HCT116 (cell line): ENCODE data around the gene NNT. TPM values are rescaled to one million over a fixed set of nuclear protein-coding genes. Genes with fewer than 3 reads are reported as not detected.

Experiments used
- ATAC-seq: fragments of 200-7000 bp; cut with Tn5 transposase; 2 replicates; pipeline ENCODE4 v1.9.1; 2020; ENCODE audit warnings: mild to moderate bottlenecking, moderate library complexity
- BruUV-seq: library from RNA; stranded (reverse); fragments of 400-500 nt; replicated peaks from 2 replicates; lab custom pipeline; 2021; lab: Mats Ljungman, UMichigan
- CTCF ChIA-PET: fragments of 300-600 bp; sonication (Branson Sonifier 250); formaldehyde crosslinking; loops from one replicate; lab custom pipeline; 2021; ENCODE audit warnings: antibody characterized with exemption; lab: Charles Lee
- POLR2A ChIA-PET: fragments of 300-600, 350-600 bp; sonication (Branson Sonifier 250); formaldehyde crosslinking; loops from one replicate; lab custom pipeline; 2021; ENCODE audit warnings: antibody characterized with exemption; lab: Charles Lee
- RAD21 ChIA-PET, 2 experiments: fragments of 300-600 bp; sonication (Branson Sonifier 250); formaldehyde crosslinking; loops; one replicate each; lab custom pipeline; 2023; ENCODE audit warnings: low total read pairs in 2 of 2; ENCODE audit not compliant: uncharacterized antibody in 2 of 2, unreplicated experiment in 2 of 2, low non-redundant PET in 1 of 2; lab: Charles Lee
- DNase-seq: peaks from one replicate; pipeline ENCODE4 v3.0.0-alpha.2; 2010; ENCODE audit warnings: low read depth, low spot score
- H2AFZ ChIP-seq: fragments of 200-600 bp; shearing (Covaris generic), sonication (generic); 2 replicates; pipeline ENCODE4 v1.6.1; 2017; ENCODE audit warnings: low read depth, mixed run types, mixed read lengths, antibody characterized with exemption, low read length; ENCODE audit not compliant: poor library complexity, severe bottlenecking
- H3K27ac ChIP-seq: 2 replicates; pipeline ENCODE4 v1.5.1; 2012; ENCODE audit warnings: low read depth, low read length
- H3K27me3 ChIP-seq: fragments of 200-600 bp; sonication (generic); 2 replicates; pipeline ENCODE4 v1.6.1; 2016; ENCODE audit warnings: mixed run types, low read length, mixed read lengths; ENCODE audit not compliant: insufficient read depth
- H3K36me3 ChIP-seq, 2 experiments: fragments of 200-500 bp in 1 of 2; fragments of 200-600 bp in 1 of 2; sonication (Bioruptor generic) in 1 of 2; sonication (generic) in 1 of 2; 2 replicates each; pipeline versions ENCODE4 v1.5.1 to v1.6.1; 2014 to 2016; ENCODE audit warnings: low read length in 2 of 2, inconsistent platforms in 1 of 2, mixed read lengths in 1 of 2, mixed run types in 1 of 2; ENCODE audit not compliant: insufficient read depth in 2 of 2, control insufficient read depth in 1 of 2
- H3K4me1 ChIP-seq, 2 experiments: fragments of 200-600 bp in 1 of 2; sonication (generic) in 1 of 2; 2 replicates each; pipeline versions ENCODE4 v1.5.1 to v1.6.1; 2012 to 2017; ENCODE audit warnings: low read length in 2 of 2, inconsistent platforms in 1 of 2, mild to moderate bottlenecking in 1 of 2, mixed read lengths in 1 of 2, mixed run types in 1 of 2, moderate library complexity in 1 of 2; ENCODE audit not compliant: insufficient read depth in 2 of 2, control insufficient read depth in 1 of 2
- H3K4me2 ChIP-seq: fragments of 200-600 bp; sonication (generic); 2 replicates; pipeline ENCODE4 v1.6.1; 2017; ENCODE audit warnings: mixed run types, low read length, mixed read lengths
- H3K4me3 ChIP-seq, 2 experiments: fragments of 200-600 bp in 1 of 2; sonication (generic) in 1 of 2; replicated peaks in 1 of 2; 2 replicates each; pipeline ENCODE4 v1.5.1; 2011 to 2016; ENCODE audit warnings: low read length in 2 of 2, control low read depth in 1 of 2, low read depth in 1 of 2, mild to moderate bottlenecking in 1 of 2, mixed read lengths in 1 of 2, mixed run types in 1 of 2
- H3K79me2 ChIP-seq: fragments of 200-600 bp; sonication (generic); 2 replicates; pipeline ENCODE4 v1.6.1; 2017; ENCODE audit warnings: mild to moderate bottlenecking, mixed run types, low read length, moderate library complexity, mixed read lengths; ENCODE audit not compliant: insufficient read depth
- H3K9ac ChIP-seq: fragments of 200-600 bp; sonication (generic); 2 replicates; pipeline ENCODE4 v1.6.1; 2016; ENCODE audit warnings: low read length, mixed read lengths
- H3K9me2 ChIP-seq: fragments of 200-600 bp; sonication (generic), shearing (Covaris generic); 2 replicates; pipeline ENCODE4 v1.6.1; 2017; ENCODE audit warnings: mixed run types, mild to moderate bottlenecking, moderate library complexity; ENCODE audit not compliant: insufficient read depth
- H3K9me3 ChIP-seq, 2 experiments: fragments of 200-500 bp in 1 of 2; fragments of 200-600 bp in 1 of 2; sonication (Bioruptor generic) in 1 of 2; sonication (generic) in 1 of 2; 2 replicates each; pipeline ENCODE4 v1.6.1; 2014 to 2017; ENCODE audit warnings: low read length in 2 of 2, mixed read lengths in 2 of 2, inconsistent platforms in 1 of 2, low read depth in 1 of 2, mild to moderate bottlenecking in 1 of 2, mixed run types in 1 of 2, moderate library complexity in 1 of 2; ENCODE audit not compliant: control insufficient read depth in 1 of 2, insufficient read depth in 1 of 2
- H4K20me1 ChIP-seq: fragments of 200-600 bp; sonication (generic), shearing (Covaris generic); 2 replicates; pipeline ENCODE4 v1.6.1; 2017; ENCODE audit warnings: mixed run types, mild to moderate bottlenecking, moderate library complexity; ENCODE audit not compliant: insufficient read depth
- ATF3 ChIP-seq: IDR thresholded peaks from 2 replicates; pipeline ENCODE4 v1.6.1; 2012
- CEBPB ChIP-seq: IDR thresholded peaks from 2 replicates; pipeline ENCODE4 v1.6.1; 2012; ENCODE audit warnings: low read depth
- EGR1 ChIP-seq: IDR thresholded peaks from 2 replicates; pipeline ENCODE4 v1.6.1; 2012; ENCODE audit warnings: low read depth
- ELF1 ChIP-seq: IDR thresholded peaks from 2 replicates; pipeline ENCODE4 v1.6.1; 2012; ENCODE audit warnings: low read depth, borderline replicate concordance
- EZH2 ChIP-seq: fragments of 200-600 bp; sonication (generic); IDR thresholded peaks from 2 replicates; pipeline ENCODE4 v1.6.1; 2017; ENCODE audit warnings: antibody characterized with exemption, mixed run types
- EZH2phosphoT487 ChIP-seq: fragments of 200-600 bp; IDR thresholded peaks from 2 replicates; pipeline ENCODE4 v1.6.1; 2018; ENCODE audit warnings: antibody characterized with exemption, borderline replicate concordance
- FOSL1 ChIP-seq: IDR thresholded peaks from 2 replicates; pipeline ENCODE4 v1.6.1; 2012; ENCODE audit warnings: low read depth
- JUND ChIP-seq: IDR thresholded peaks from 2 replicates; pipeline ENCODE4 v1.6.1; 2012
- POLR2A ChIP-seq: IDR thresholded peaks from 2 replicates; pipeline ENCODE4 v1.7.0; 2011; ENCODE audit warnings: borderline replicate concordance; ENCODE audit not compliant: insufficient read depth, insufficient read length; ENCODE audit errors: extremely low read depth
- POLR2AphosphoS5 ChIP-seq: IDR thresholded peaks from 2 replicates; pipeline ENCODE4 v1.6.1; 2011; ENCODE audit warnings: mild to moderate bottlenecking, low read depth, low read length, moderate library complexity
- SIN3A ChIP-seq: IDR thresholded peaks from 2 replicates; pipeline ENCODE4 v1.6.1; 2012; ENCODE audit warnings: low read depth
- SP1 ChIP-seq: IDR thresholded peaks from 2 replicates; pipeline ENCODE4 v1.6.1; 2012; ENCODE audit warnings: low read depth
- SRF ChIP-seq: IDR thresholded peaks from 2 replicates; pipeline ENCODE4 v1.6.1; 2012; ENCODE audit warnings: low read depth
- ZFX ChIP-seq: fragments of 450-650 bp; IDR thresholded peaks from 2 replicates; pipeline ENCODE4 v1.6.1; 2017
- ZNF274 ChIP-seq: fragments of 200-500 bp; sonication (Bioruptor generic); IDR thresholded peaks from 2 replicates; pipeline ENCODE4 v1.6.1; 2014; ENCODE audit warnings: mild to moderate bottlenecking, low read depth, low read length, inconsistent platforms
- intact Hi-C: fragments of 100-400 bp; cut with micrococcal nuclease; formaldehyde crosslinking; loops from 2 replicates; pipeline ENCODE4 v1.10.0; 2022
- total RNA-seq: library from RNA; stranded (reverse); gene quantifications from one replicate; pipeline ENCODE4 v1.2.1, GENCODE V29; 2021; ENCODE audit not compliant: unreplicated experiment
- TF ChIP-seq, protein P1 (sequence below), 3 experiments: fragments of 200-600 bp in 1 of 3; sonication (generic) in 1 of 3; IDR thresholded peaks in 2 of 3; conservative IDR thresholded peaks in 1 of 3; 2 replicates each; pipeline ENCODE4 v1.5.1; 2012 to 2017; ENCODE audit warnings: low read depth in 2 of 3, low read length in 2 of 3, antibody characterized with exemption in 1 of 3, borderline replicate concordance in 1 of 3, control low read depth in 1 of 3, mild to moderate bottlenecking in 1 of 3, mixed read lengths in 1 of 3, mixed run types in 1 of 3, moderate library complexity in 1 of 3; ENCODE audit not compliant: insufficient read depth in 1 of 3
- TF ChIP-seq, protein P2 (sequence below): IDR thresholded peaks from 2 replicates; pipeline ENCODE4 v1.6.1; 2011; ENCODE audit warnings: mild to moderate bottlenecking, low read length, moderate library complexity; ENCODE audit not compliant: insufficient replicate concordance; ENCODE audit errors: extremely low read depth
- TF ChIP-seq, protein P3 (sequence below): IDR thresholded peaks from 2 replicates; pipeline ENCODE4 v1.6.1; 2012

NNT gene
- total RNA-seq, 1 experiment from 2014 or later = 0.32 TPM

DNA sequence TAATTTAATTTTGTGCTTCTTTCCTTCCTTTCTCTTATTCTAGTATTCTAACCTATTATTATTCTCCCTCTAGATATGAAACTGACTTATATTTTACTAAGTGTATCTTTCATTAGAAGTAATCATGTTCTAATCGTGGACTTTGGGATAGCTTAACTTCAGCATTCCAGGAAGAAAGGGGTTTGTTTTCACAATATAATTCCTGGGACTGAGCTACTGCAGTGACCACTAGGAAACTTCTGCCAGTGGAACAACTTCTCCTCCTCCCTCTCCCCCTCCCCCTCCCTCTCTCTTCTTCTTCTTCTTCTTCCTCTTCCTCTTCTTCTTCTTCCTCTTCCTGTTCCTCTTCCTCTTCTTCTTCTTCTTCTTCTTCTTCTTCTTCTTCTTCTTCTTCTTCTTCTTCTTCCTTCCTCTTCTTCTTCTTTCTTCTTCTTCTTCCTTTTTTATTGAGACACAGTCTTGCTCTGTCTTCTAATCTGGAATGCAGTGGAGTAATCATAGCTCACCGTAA, 127.9 kb downstream of the NNT start:
- ChIA-PET RAD21 (interaction anchor here in 1 of 2 experiments (1.2 kb wide), 1 partner anchor 601 kb away, joined by 4 read pairs; no protein-coding TSS in a partner anchor), CTCF (interaction anchor here (0.9 to 1.8 kb wide), 3 partner anchors 99 to 1043 kb away, joined by 3 to 27 read pairs (median 5); no protein-coding TSS in a partner anchor), POLR2A (no interaction called here)
- ATAC-seq (no peak), DNase-seq (no peak)
- no peaks in the 10 kb centered on the region for H3K36me3 ChIP-seq
- no peaks in the 10 kb centered on the region for H3K9me3 ChIP-seq
- no peak overlapping the region for H3K4me3 ChIP-seq
- no peaks in the 10 kb centered on the region for H3K9me2 ChIP-seq
- no peak overlapping the region for H3K9ac ChIP-seq
- no peaks in the 10 kb centered on the region for H4K20me1 ChIP-seq
- no peak overlapping the region for H2AFZ ChIP-seq
- no TSS peak for BruUV-seq
- no peaks in the 10 kb centered on the region for H3K79me2 ChIP-seq
- H3K27me3 ChIP-seq = no peaks in the 10 kb centered on the region; the same call in 1 of the 2 replicates
- H3K4me1 ChIP-seq = no peaks in the 10 kb centered on the region
- no peak overlapping the region for H3K4me2 ChIP-seq
- intact Hi-C loops = loop anchor here (1.0 kb wide), 2 partner anchors 601 to 1043 kb away; no protein-coding TSS in a partner anchor
- no peak overlapping the region for H3K27ac ChIP-seq
- TF ChIP-seq JUND (no peak), EZH2 (no peak), SP1 (no peak), SIN3A (no peak), POLR2A (no peak), SRF (no peak), FOSL1 (no peak), ZNF274 (no peak), ZFX (no peak), EZH2phosphoT487 (no peak), POLR2AphosphoS5 (no peak), CEBPB (no peak), EGR1 (no peak), ELF1 (no peak), ATF3 (no peak)
- TF ChIP-seq, protein P1, sequence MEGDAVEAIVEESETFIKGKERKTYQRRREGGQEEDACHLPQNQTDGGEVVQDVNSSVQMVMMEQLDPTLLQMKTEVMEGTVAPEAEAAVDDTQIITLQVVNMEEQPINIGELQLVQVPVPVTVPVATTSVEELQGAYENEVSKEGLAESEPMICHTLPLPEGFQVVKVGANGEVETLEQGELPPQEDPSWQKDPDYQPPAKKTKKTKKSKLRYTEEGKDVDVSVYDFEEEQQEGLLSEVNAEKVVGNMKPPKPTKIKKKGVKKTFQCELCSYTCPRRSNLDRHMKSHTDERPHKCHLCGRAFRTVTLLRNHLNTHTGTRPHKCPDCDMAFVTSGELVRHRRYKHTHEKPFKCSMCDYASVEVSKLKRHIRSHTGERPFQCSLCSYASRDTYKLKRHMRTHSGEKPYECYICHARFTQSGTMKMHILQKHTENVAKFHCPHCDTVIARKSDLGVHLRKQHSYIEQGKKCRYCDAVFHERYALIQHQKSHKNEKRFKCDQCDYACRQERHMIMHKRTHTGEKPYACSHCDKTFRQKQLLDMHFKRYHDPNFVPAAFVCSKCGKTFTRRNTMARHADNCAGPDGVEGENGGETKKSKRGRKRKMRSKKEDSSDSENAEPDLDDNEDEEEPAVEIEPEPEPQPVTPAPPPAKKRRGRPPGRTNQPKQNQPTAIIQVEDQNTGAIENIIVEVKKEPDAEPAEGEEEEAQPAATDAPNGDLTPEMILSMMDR (IDR thresholded peaks at IDR 0.05 in 2 of 3, conservative IDR thresholded peaks at IDR 0.05 in 1 of 3; ENCODE audit: borderline replicate concordance in 1 of 3, insufficient read depth in 1 of 3, low read depth in 2 of 3, low read length in 2 of 3) = no peak
- TF ChIP-seq, protein P2, sequence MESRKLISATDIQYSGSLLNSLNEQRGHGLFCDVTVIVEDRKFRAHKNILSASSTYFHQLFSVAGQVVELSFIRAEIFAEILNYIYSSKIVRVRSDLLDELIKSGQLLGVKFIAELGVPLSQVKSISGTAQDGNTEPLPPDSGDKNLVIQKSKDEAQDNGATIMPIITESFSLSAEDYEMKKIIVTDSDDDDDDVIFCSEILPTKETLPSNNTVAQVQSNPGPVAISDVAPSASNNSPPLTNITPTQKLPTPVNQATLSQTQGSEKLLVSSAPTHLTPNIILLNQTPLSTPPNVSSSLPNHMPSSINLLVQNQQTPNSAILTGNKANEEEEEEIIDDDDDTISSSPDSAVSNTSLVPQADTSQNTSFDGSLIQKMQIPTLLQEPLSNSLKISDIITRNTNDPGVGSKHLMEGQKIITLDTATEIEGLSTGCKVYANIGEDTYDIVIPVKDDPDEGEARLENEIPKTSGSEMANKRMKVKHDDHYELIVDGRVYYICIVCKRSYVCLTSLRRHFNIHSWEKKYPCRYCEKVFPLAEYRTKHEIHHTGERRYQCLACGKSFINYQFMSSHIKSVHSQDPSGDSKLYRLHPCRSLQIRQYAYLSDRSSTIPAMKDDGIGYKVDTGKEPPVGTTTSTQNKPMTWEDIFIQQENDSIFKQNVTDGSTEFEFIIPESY = no peak
- TF ChIP-seq, protein P3, sequence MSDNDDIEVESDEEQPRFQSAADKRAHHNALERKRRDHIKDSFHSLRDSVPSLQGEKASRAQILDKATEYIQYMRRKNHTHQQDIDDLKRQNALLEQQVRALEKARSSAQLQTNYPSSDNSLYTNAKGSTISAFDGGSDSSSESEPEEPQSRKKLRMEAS = no peak
